BJ (cell line): ENCODE data around the gene KCNK13. TPM values are rescaled to one million over a fixed set of nuclear protein-coding genes. Genes with fewer than 3 reads are reported as not detected.

Experiments used
- CTCF ChIA-PET: fragments of 350-600 bp; formaldehyde crosslinking; extraction: SDS; loops from one replicate; lab custom pipeline; 2021; ENCODE audit warnings: antibody characterized with exemption, inconsistent platforms; lab: Yijun Ruan, JAX
- POLR2A ChIA-PET: fragments of 300-600 bp; sonication (Branson Sonifier 250); formaldehyde crosslinking; extraction: SDS; loops from one replicate; lab custom pipeline; 2021; ENCODE audit warnings: antibody characterized with exemption; lab: Charles Lee
- DNase-seq: peaks from one replicate; pipeline ENCODE4 v3.0.0-alpha.2; 2011; ENCODE audit warnings: low read depth
- H3K27me3 ChIP-seq: 2 replicates; pipeline ENCODE4 v1.6.0; 2011; ENCODE audit warnings: low read length; ENCODE audit not compliant: control insufficient read depth, insufficient read depth
- H3K36me3 ChIP-seq: 2 replicates; pipeline ENCODE4 v1.5.1; 2011; ENCODE audit warnings: low read length; ENCODE audit not compliant: control insufficient read depth, insufficient read depth
- H3K4me3 ChIP-seq: 2 replicates; pipeline ENCODE4 v1.5.1; 2011; ENCODE audit warnings: low read depth, mild to moderate bottlenecking, control low read depth, low read length
- CTCF ChIP-seq: IDR thresholded peaks from 2 replicates; pipeline ENCODE4 v1.5.1; 2011; ENCODE audit warnings: low read depth, mild to moderate bottlenecking, control low read depth, inconsistent platforms, low read length, moderate library complexity; ENCODE audit not compliant: insufficient read depth
- polyA plus RNA-seq: library from polyadenylated mRNA; depleted of rRNA; stranded (reverse); fragments of >200 nt; gene quantifications from 2 replicates; pipeline ENCODE4 v1.2.3, GENCODE V29; 2011

The KCNK13 gene
- polyA plus RNA-seq, 1 experiment = not detected

GRCh38 chr14:90159146-90159545 is 97.4 kb downstream of the KCNK13 start:
- DNase-seq = no peak
- Histone ChIP-seq H3K4me3 (no peak overlapping the region), H3K27me3 (peaks cover 1% of the 10 kb centered on the region; the same call in 1 of the 2 replicates), H3K36me3 (no peaks in the 10 kb centered on the region)
- POLR2A ChIA-PET = no interaction called here
- CTCF ChIA-PET = no interaction called here
- TF ChIP-seq CTCF = no peak

- POLR2A ChIA-PET = no interaction called here
- Histone ChIP-seq H3K36me3 (no peaks in the 10 kb centered on the region), H3K4me3 (no peak overlapping the region), H3K27me3 (peaks cover 1% of the 10 kb centered on the region; the same call in 1 of the 2 replicates)
- CTCF ChIA-PET = interaction anchor here (0.6 kb wide), 1 partner anchor 21 kb away, joined by 4 read pairs; no protein-coding TSS in a partner anchor
- DNase-seq = no peak
- no peak for TF ChIP-seq CTCF
Measured at GRCh38 chr14:90159688-90160087, 97.9 kb downstream of the KCNK13 start.

- H3K36me3 ChIP-seq = no peaks in the 10 kb centered on the region
- TF ChIP-seq CTCF = no peak
- no peak overlapping the region for H3K4me3 ChIP-seq
- DNase-seq = no peak
- H3K27me3 ChIP-seq = peaks cover 1% of the 10 kb centered on the region; the same call in 1 of the 2 replicates
- ChIA-PET POLR2A (no interaction called here), CTCF (no interaction called here)
Measured at GRCh38 chr14:90161129-90161528, 99.3 kb downstream of the KCNK13 start.

GRCh38 chr14:90168425-90169105 is 106.8 kb downstream of the KCNK13 start:
- H3K4me3 ChIP-seq = no peak overlapping the region
- no peak for TF ChIP-seq CTCF
- no peaks in the 10 kb centered on the region for H3K36me3 ChIP-seq
- ChIA-PET POLR2A (no interaction called here), CTCF (interaction anchor here (0.7 to 1.0 kb wide), 2 partner anchors 9 to 13 kb away, joined by 3 read pairs; no protein-coding TSS in a partner anchor)
- no peak for DNase-seq
- no peaks in the 10 kb centered on the region for H3K27me3 ChIP-seq

- H3K4me3 ChIP-seq = no peak overlapping the region
- H3K27me3 ChIP-seq = no peaks in the 10 kb centered on the region
- POLR2A ChIA-PET = no interaction called here
- no peak for TF ChIP-seq CTCF
- H3K36me3 ChIP-seq = no peaks in the 10 kb centered on the region
- CTCF ChIA-PET = interaction anchor here (1.3 to 2.4 kb wide), 2 partner anchors 10 to 12 kb away, joined by 3 to 6 read pairs; no protein-coding TSS in a partner anchor
- no peak for DNase-seq
Measured at GRCh38 chr14:90175631-90176030, 113.8 kb downstream of the KCNK13 start.
